HG03159 (cell line): ENCODE data around the gene CDK17.
"Not testable (repeated sequence)": the region's sequence is repeated elsewhere in the genome, so short reads cannot be mapped to it uniquely, and the experiment has no call there.

Experiments
- ATAC-seq: cut with Tn5 transposase; IDR thresholded peaks from one replicate; pipeline ENCODE4 v1.9.1; 2021; ENCODE audit warnings: mild to moderate bottlenecking, moderate library complexity; ENCODE audit not compliant: unreplicated experiment

Gene CDK17

DNA sequence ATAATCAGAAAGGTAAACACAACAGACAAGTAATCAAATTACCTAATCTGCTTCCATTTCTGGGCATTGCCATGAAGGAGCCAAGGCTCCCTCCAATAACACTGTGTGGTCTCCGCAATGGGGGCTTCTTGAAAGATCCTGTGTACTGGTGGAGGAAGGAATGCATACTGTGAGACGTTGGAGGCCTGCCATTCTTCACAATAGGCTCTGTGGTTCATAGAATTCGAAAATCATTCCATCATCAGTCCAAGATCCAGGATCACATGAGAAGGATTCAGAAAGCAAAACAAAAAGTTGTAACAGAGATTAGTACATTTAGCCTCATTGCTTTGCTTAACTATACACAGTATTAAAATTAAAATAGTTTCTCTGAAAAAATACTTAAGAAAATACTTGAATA is 76.3 kb downstream of the CDK17 start:
- ATAC-seq, result no peak

DNA sequence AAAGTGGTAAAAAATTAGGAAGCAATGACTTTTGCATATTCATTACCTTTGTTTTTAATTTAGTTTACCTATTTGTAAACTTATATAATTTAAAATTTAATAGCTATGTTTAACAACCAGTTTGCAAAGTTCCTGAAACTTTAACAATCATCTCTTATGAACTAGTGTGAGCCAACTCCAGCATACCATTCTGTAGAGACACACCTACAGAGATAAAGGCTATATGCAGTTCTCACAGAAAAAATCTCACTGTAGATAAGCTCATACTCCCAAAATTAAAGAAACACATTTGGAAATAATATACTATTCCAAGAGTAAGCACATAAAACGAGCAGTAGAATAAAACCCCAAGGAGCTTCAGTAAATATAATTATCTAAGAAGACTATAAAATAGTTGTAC is 77.5 kb downstream of the CDK17 start:
- ATAC-seq, result no peak

DNA sequence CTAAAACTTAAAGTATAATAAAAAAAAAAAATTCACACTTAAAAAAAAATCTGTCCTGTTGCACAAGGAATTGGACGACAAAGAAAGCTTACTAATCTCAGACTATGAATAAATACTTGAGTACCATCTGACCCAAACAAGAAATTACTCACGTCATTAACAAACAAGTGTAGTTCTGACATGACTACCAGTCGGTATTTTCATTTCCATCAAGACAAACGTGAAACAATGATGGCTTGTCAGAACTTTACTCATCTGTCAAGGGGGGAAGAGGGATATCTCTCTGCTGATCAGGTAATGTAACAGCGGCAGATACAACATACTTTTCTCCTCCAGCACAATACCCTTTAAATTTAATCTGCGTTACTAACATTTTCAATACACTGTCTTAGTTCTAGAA is 78.3 kb downstream of the CDK17 start:
- ATAC-seq, result no peak

DNA sequence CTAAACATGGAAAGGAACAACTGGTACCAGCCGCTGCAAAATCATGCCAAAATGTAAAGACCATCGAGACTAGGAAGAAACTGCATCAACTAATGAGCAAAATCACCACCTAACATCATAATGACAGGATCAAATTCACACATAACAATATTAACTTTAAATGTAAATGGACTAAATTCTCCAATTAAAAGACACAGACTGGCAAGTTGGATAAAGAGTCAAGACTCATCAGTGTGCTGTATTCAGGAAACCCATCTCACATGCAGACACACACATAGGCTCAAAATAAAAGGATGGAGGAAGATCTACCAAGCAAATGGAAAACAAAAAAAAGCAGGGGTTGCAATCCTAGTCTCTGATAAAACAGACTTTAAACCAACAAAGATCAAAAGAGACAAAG is 82.4 kb downstream of the CDK17 start:
- ATAC-seq, result not testable (repeated sequence)

DNA sequence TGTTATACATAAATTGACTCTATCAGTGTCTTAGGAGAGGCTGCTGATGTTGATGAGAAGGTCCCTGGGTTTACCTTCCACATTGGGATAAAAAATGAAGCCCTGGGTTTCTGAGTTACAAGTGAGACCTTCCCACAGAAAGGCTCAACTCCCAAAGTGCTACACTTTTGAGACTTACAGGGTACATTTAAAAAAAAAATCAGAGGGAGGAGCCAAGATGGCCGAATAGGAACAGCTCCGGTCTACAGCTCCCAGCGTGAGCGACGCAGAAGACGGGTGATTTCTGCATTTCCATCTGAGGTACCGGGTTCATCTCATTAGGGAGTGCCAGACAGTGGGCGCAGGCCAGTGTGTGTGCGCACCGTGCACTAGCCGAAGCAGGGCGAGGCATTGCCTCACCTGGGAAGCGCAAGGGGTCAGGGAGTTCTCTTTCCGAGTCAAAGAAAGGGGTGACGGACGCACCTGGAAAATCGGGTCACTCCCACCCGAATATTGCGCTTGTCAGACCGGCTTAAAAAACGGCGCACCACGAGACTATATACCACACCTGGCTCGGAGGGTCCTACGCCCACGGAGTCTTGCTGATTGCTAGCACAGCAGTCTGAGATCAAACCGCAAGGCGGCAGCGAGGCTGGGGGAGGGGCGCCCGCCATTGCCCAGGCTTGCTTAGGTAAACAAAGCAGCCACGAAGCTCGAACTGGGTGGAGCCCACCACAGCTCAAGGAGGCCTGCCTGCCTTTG is 84.3 kb downstream of the CDK17 start:
- ATAC-seq, result not testable (repeated sequence)

DNA sequence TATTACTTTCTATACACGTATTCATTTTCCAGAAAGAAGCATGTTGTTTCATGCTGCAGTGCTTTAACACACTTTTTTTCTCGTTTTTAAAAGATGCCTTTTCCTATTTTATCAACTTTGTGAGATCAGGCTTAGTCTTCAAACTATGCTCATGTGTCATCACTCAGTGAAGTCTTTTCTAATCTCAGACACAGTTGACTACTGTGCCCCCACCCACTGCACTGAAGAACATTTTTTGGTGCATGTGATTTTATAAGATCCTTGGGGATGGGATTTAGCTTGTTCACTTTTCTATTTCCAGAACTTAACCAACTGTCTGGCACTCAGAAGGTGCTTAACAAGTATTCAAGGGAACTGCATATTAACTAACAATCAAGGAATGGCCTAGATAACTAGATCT is 85.5 kb downstream of the CDK17 start:
- ATAC-seq, result no peak

DNA sequence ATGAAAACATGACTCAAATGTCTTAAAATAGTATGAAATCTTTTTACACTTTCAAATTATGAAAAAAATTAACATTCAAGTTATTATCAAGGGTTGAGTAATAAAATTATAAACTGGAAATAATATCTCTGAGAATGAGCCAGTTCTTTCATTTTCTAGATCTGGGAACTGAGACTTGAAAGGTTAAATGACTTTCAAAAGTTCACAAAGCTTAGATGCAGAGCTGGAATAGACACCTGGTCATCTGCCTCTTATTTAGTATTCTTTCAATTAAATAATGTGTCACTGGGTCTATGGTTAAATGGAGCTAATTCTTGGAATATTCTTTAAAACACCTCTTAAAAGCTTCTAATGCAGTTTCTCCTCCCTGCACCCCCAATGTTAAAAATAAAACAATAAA is 86.6 kb downstream of the CDK17 start:
- ATAC-seq, result no peak

DNA sequence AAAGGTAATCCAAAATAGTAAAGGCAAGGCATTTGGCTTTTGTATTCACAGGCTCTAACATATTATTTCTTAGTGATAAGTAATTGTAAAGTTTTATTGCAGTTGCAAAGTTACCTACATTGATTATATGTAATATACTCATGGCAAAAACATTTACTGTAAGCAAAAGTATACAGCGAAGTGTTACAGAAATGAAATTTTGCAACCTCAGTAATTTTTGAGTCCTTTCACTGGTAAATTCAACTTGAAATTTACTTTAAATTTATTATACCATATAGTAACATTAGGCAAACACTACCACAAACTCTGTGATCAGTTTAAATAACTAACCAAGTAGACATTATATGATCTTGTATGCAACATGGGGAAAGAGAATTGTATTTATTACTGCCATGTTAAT is 89.0 kb downstream of the CDK17 start:
- ATAC-seq, result no peak

DNA sequence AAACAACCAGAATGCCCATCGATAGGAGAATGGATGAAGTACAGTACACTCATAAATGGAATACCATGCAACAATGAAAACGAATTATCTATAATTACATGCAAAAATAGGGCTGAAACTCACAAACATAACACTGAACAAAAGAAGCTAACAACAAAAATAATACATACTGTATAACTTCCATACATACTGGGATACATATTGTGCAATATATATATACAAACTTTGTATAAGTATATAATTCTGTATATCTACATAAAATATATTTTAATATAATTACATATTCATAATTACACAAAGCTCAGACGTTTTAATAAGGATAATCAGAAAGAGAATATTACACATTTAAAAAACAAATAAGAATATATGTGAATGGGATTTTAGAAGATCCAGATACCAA is 90.2 kb downstream of the CDK17 start:
- no peak for ATAC-seq

DNA sequence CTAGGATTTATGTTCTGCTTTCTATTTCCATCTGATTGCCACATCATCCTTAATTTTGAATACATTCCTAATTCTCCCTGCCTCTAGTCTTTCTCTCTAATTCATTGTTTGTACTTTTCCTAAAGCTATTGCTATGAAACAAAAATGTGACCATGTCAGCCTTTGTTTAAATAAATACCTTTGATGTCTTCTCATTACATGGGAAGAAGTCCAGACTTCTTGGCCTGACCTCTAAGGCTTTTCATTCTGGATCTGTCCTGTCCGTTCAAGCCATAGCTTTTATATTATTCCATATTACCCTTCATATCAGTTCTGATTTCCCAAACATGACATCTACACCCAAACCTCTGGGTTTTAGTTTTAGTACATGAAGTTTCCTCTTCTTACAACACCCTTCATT is 91.4 kb downstream of the CDK17 start:
- ATAC-seq, result no peak

DNA sequence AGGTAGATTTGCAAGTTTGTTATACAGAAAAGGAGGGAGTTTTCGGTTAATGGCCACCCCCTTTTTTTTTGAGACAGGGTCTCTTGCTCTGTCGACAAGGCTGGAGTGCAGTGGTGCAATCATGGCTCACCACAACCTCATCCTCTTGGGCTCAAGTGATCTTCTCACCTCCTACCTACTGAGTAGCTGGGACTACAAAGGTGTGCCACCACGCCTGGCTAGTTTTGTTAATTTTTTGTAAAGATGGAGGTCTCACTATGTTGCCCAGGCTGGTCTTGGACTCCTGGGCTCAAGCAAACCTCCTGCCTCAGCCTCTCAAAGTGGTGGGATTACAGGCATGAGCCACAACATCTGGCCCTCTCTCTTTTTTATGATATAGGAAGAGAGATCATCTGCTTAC is 94.6 kb downstream of the CDK17 start:
- no peak for ATAC-seq

DNA sequence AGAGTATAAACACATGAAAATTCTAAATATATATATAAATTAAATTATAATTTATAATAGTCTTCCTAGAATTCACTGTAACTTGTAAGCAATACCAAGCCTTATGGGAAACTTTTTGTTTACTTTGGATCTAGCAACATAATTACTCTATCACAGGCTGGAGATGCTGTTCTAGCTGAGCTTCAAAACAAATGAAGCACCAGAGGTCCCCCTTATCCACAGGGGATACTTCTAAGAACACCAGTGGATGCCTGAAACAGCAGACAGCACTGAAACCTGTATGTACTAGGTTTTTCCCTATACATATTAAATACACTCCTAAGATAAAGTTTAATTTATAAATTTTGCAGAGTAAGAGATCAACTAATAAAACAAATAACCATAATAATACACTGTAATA is 96.6 kb downstream of the CDK17 start:
- ATAC-seq, result no peak

DNA sequence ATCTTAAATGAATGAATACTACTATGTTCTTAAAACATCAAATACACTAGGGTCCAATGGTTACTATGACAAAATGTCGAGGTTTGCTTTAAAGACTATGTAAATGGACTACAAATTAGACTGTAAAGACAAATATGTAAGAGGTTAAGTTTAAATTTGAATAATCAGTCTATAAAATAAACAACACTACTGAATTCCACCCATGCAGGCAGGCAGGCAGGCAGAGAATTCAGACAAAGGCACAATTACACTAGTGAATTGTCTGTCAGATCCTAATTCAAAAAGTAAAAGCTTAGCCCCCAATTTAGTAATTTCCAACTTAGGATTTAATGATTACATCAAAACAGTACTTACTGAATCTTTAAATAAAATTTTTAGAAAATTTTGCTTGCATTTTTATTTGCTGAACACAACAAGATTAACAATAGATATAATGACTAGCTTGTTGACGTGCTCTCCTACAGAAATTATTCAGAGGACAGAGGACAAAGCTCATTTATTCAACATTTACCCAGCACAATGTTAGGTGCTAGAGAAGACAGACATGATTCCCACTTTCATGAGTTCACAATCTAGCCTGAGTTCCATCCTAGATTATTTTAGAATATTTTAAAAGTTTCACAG is 97.4 kb downstream of the CDK17 start:
- no peak for ATAC-seq

DNA sequence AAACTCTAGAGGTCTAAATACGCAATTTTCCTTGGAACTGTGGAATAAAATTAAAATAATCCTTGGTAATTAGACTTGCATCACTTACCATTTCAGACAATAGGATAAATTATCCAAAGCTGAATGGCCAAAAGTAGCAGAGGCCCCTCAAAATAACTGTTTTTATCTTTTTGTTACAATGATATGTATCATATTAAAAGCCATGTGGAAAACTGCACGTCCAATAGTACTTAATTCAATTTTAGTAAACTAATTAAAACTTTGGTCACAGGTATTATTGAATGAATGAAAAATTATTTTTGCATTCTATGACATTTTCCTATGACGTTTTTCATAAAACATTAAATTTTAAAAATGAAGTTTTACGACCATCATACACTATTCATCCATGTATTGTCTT is 98.5 kb downstream of the CDK17 start:
- ATAC-seq, result no peak

DNA sequence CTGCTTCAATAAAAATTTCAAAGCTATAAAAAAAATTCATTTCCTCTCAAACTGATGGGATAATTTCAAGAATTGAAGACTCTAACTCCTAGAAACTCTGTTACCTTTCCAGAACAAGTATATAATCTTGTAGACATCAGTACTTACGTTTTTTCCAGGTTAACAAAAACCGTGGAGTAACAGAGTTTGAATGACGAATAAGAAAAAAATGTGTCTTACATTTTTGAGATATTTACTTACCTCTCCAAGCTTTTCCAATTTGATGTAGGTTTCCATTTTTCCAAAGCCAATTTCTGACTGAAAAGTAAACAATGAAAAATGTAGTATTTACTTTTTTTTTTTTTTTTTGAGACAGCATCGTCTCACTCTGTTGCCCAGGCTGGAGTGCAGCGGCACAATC is 100.2 kb downstream of the CDK17 start:
- ATAC-seq, result no peak

DNA sequence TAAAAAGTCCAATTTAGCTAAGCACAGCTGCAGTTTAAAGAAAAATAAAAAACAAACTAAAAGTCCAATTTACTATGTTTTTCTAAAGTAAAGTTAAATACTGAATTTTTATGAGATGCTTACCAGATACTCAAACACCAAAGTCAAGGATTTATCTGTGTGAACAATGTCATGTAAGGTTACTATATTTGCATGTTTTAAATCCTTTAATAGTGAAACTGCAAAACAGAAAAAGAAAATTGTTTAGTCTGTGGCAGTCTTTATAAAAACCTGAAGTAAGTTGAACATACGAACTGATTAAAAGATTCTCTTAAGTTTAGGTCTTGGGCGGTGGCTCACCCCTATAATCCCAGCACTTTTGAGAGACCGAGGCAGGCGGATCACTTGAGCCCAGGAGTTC is 102.7 kb downstream of the CDK17 start:
- no peak for ATAC-seq

DNA sequence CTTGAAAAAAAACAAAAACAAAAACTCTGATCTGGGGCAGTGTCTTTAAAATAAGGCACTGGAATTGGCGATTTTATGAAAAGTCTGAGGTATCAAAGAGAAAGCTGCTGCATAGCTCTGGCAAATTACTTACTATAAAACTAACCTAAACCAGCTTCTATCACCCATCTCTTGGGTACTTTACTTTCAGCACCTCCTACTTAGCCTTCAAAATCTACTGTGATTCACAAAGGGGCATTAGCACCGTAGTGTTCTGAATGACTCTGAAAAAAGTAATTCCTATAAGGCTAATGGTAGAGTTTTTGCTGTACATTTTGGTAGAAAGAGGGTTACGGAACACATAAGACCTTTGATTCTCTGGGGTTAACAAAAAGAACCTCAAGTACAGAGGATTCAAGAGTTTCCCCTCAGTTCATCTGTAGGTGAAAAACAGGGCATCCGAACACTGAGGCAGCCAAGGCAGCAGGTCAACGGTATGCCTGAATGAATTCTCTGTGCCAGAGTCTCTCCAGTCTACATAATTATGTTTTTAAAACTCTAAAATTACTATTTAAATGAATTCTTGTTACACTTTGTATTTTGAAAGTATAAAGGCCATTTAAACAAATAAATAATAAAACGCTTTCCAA is 104.6 kb downstream of the CDK17 start:
- no peak for ATAC-seq

DNA sequence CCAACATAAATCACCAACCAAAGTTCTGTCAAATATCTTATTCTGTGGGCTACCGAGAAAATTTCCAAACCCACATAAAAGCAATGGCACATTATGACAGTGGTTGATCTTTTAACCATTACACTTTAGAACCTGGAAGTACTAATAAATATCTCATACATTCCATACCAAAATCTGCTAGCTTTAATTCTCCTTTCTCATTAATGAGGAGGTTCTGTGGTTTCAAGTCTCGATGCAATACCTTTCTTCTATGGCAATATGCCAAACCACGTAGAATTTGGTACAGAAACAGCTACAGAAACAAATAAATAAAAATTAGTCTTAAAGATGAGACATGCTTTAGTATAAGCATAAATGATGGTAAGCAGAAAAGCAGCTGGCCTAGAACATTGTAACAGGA is 105.4 kb downstream of the CDK17 start:
- no peak for ATAC-seq

DNA sequence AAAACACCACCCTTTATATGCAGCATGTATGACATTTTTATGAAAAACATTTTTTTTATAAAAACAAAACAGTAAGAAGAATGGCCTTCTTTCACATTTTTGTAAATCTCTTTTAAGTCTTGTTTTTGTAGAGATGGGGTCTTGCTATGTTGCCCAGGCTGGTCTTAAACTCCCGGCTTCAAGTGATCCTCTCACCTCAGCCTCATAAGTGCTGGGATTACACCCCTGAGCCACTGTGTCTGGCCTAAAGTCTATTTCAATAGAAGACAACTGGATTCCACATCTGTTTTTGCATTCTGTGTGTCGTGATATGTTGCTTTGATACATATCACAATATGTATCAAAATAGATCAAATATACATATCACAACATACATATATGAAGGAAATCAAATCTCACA is 107.1 kb downstream of the CDK17 start:
- ATAC-seq, result no peak

DNA sequence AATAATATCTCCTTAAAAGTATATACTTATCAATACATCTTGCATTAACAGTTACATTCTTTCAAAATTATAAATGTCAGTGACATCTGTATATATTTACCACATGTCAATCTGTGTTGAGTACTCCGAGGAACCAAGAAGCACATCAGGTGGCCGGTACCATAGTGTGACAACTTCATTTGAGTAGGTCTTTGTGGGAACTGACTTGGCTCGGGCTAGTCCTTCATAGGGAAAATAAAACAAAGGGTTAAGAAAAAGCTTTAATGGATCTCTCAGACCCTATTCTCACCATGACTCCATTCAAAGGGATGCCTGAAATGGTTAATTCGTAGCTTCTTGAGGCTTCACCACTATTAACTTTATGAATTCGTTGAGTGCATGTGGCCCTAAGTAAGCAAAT is 111.2 kb downstream of the CDK17 start:
- no peak for ATAC-seq

DNA sequence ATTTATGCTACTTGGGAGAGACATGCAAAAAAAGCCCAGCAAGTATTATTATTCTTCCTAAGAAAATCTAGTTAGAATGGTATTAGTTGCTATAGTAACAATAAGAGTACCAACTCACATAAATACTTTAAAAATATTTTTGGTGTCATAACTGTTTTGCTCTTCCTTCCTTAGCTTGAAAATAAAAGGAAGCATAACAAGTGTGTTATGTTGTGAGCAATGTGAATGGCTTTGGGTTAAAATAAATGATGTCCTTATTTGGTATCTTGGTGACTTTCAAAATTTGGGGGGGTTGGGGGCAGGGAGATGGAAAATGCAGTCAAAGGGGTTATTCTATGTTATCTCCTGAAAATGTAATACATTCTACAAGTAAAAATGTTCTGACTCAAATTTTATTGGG is 115.1 kb downstream of the CDK17 start:
- no peak for ATAC-seq

DNA sequence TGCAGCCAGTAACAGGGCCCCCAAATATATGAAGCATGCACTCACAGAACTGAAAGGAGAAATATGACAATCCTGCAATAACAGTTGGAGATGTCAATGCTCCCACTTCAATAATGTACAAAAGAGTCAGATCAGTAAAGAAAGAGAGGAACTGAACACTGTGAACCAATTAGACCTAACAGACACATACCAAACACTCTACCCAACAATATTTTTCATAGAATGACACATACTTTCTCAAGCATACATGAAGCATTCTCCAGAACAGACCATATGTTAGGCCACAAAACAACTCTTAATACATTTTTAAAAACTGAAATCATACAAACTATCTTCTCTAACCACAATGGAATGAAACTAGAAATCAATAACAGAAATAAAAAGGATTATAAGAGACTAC is 125.9 kb downstream of the CDK17 start:
- ATAC-seq, result peak; percentile 83
